H1 (cell line): ENCODE measurements around the gene EEIG1.

Experiments
- CHD2 ChIP-seq: IDR thresholded peaks from 2 replicates; pipeline ENCODE4 v1.6.1; 2012; ENCODE audit warnings: low read length, improper control_type of control experiment
- CTCF ChIP-seq, 3 experiments: IDR thresholded peaks; 1 replicate in 2 of 3; 2 replicates in 1 of 3; pipeline versions ENCODE4 v1.5.1 to v1.6.1; 2011; ENCODE audit warnings: low read length in 3 of 3, mild to moderate bottlenecking in 3 of 3, inconsistent platforms in 2 of 3, low read depth in 1 of 3, moderate library complexity in 1 of 3; ENCODE audit not compliant: insufficient read depth in 1 of 3; ENCODE audit errors: control extremely low read depth in 1 of 3
- E2F6 ChIP-seq: IDR thresholded peaks from 2 replicates; pipeline ENCODE4 v1.6.1; 2012; ENCODE audit warnings: inconsistent platforms
- EGR1 ChIP-seq: IDR thresholded peaks from 2 replicates; pipeline ENCODE4 v1.6.1; 2011; ENCODE audit warnings: low read depth, low read length, borderline replicate concordance
- EZH2 ChIP-seq: fragments of 200-600 bp; sonication (generic); IDR thresholded peaks from 2 replicates; pipeline ENCODE4 v1.7.1; 2012; ENCODE audit warnings: low read depth, mild to moderate bottlenecking, moderate library complexity, low read length, inconsistent platforms; ENCODE audit not compliant: severe bottlenecking
- JUN ChIP-seq: IDR thresholded peaks from 2 replicates; pipeline ENCODE4 v1.6.1; 2011; ENCODE audit warnings: low read depth, mild to moderate bottlenecking, improper control_type of control experiment, low read length
- JUND ChIP-seq: IDR thresholded peaks from 2 replicates; pipeline ENCODE4 v1.6.1; 2011; ENCODE audit warnings: mild to moderate bottlenecking, improper control_type of control experiment, low read length
- KDM5A ChIP-seq: fragments of 200-600 bp; IDR thresholded peaks from 2 replicates; pipeline ENCODE4 v1.7.1; 2012; ENCODE audit warnings: mild to moderate bottlenecking, low read length, inconsistent platforms, mixed read lengths
- POLR2A ChIP-seq, 2 experiments: IDR thresholded peaks; 1 replicate in 1 of 2; 2 replicates in 1 of 2; pipeline ENCODE4 v1.6.1; 2011; ENCODE audit warnings: low read depth in 2 of 2, low read length in 2 of 2, mild to moderate bottlenecking in 2 of 2; ENCODE audit errors: control extremely low read depth in 1 of 2
- TAF1 ChIP-seq: IDR thresholded peaks from 2 replicates; pipeline ENCODE4 v1.6.1; 2011; ENCODE audit warnings: mild to moderate bottlenecking, low read depth, low read length
- YY1 ChIP-seq: IDR thresholded peaks from 2 replicates; pipeline ENCODE4 v1.6.1; 2011; ENCODE audit warnings: low read depth, mild to moderate bottlenecking, low read length

- TF ChIP-seq CHD2 (no peak), JUND (no peak), CTCF (IDR thresholded peaks at IDR 0.05; ENCODE audit: control extremely low read depth in 1 of 3, insufficient read depth in 1 of 3, low read depth in 1 of 3, low read length in 3 of 3) (no peak), POLR2A (IDR thresholded peaks at IDR 0.05; ENCODE audit: control extremely low read depth in 1 of 2, low read depth in 2 of 2, low read length in 2 of 2) (no peak), EZH2 (no peak), KDM5A (no peak), TAF1 (no peak), YY1 (no peak), E2F6 (no peak), EGR1 (no peak), JUN (no peak)
These were observed 38.9 kb downstream of the EEIG1 start for GRCh38 chr9:127941961-127942215.
